ENCODE data around the gene LRP1-AS.

DNA sequence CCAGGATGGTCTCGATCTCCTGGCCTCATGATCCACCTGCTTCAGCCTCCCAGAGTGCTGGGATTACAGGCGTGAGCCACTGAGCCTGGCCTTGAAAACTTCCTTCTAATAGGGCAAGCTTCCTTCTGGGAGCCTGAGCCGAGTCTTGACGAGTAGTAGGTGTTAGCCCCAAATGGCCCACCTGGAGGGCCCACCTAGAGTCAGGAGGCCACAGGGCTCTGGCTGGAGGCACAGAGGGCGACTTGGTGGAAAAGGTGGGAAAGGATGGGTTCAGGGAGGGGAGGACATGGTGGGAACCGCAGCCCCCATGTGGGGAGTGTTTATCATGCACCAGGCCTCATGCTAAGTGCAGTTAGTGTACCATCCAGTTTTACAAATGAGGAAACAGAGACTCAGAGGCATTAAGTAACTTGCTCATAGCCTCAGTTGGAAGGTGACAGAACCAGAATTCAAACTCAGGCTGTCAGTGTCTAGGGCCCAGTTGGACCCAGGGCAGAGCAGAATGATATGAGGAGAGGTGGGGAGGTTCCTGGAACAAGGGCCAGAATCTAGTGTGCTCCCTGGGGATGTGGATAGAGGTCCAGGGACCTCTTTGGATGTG is 3.1 kb upstream of the LRP1-AS start:
- TF ChIP-seq, protein P1, sequence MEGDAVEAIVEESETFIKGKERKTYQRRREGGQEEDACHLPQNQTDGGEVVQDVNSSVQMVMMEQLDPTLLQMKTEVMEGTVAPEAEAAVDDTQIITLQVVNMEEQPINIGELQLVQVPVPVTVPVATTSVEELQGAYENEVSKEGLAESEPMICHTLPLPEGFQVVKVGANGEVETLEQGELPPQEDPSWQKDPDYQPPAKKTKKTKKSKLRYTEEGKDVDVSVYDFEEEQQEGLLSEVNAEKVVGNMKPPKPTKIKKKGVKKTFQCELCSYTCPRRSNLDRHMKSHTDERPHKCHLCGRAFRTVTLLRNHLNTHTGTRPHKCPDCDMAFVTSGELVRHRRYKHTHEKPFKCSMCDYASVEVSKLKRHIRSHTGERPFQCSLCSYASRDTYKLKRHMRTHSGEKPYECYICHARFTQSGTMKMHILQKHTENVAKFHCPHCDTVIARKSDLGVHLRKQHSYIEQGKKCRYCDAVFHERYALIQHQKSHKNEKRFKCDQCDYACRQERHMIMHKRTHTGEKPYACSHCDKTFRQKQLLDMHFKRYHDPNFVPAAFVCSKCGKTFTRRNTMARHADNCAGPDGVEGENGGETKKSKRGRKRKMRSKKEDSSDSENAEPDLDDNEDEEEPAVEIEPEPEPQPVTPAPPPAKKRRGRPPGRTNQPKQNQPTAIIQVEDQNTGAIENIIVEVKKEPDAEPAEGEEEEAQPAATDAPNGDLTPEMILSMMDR (optimal IDR thresholded peaks at IDR 0.05 in 1 of 3, IDR thresholded peaks at IDR 0.05 in 1 of 3, conservative IDR thresholded peaks at IDR 0.05 in 1 of 3; ENCODE audit: extremely low read depth in 1 of 3, insufficient read depth in 2 of 3, low read length in 3 of 3): no peak
- TF ChIP-seq EZH2 (IDR thresholded peaks at IDR 0.05; ENCODE audit: low read length): no peak

Data from keratinocyte (primary cell).